ENCODE results near the gene TRIML1. TPM values are rescaled to one million over a fixed set of nuclear protein-coding genes. Genes with fewer than 3 reads are reported as not detected.

The TRIML1 gene
- total and polyA plus RNA-seq, 2 of the 8 experiments (the other 6 are each of a cell fraction or from before 2014, with no cell fraction given) = not detected

GRCh38 chr4:188127214-188127874 is 11.9 kb upstream of the TRIML1 start:
- Histone ChIP-seq H3K27ac (ENCODE audit: low read depth, low read length) (no peak overlapping the region), H3K18ac (ENCODE audit: extremely low read depth, low read length) (no peak overlapping the region), H3K79me2 (ENCODE audit: control insufficient read depth in 1 of 2, insufficient read depth in 2 of 2, low read length in 2 of 2) (no peaks in the 10 kb centered on the region), H2AK5ac (ENCODE audit: low read depth, low read length) (0 out of 2 replicates have a peak overlapping the region, but pooled peaks have one; percentile 24), H3K23ac (ENCODE audit: insufficient read length) (no peak overlapping the region), H3K79me1 (ENCODE audit: low read depth, low read length) (no peaks in the 10 kb centered on the region), H4K91ac (replicated peaks; ENCODE audit: insufficient read length, low read length) (no peak overlapping the region), H2BK20ac (ENCODE audit: low read length) (0 out of 2 replicates have a peak overlapping the region, but pooled peaks have one; percentile 9), H2BK120ac (replicated peaks; ENCODE audit: low read depth, low read length) (no peak overlapping the region), H3K36me3 (ENCODE audit: control insufficient read depth in 2 of 4, insufficient read depth in 4 of 4, low read length in 3 of 4) (no peaks in the 10 kb centered on the region), H3K4me1 (replicated peaks in 1 of 4; ENCODE audit: control insufficient read depth in 3 of 4, insufficient read depth in 4 of 4, low read length in 3 of 4) (peaks cover 0 to 3% (median 2%) of the 10 kb centered on the region in 4 experiments; a peak in 5 of 7 replicates), H3K4me2 (ENCODE audit: insufficient read depth in 1 of 2, low read depth in 2 of 2, low read length in 2 of 2) (no peak overlapping the region), H3K14ac (ENCODE audit: insufficient read length) (no peak overlapping the region), H3K4me3 (ENCODE audit: extremely low read depth in 1 of 4, insufficient read depth in 2 of 4, low read depth in 3 of 4, low read length in 4 of 4) (no peak overlapping the region), H3K4ac (replicated peaks; ENCODE audit: insufficient read length, low read depth, low read length) (no peak overlapping the region), H3K23me2 (ENCODE audit: low read depth, low read length) (no peaks in the 10 kb centered on the region), H3K9ac (replicated peaks in 1 of 4; ENCODE audit: extremely low read depth in 1 of 4, low read depth in 3 of 4, low read length in 3 of 4) (no peak overlapping the region), H2BK15ac (ENCODE audit: low read length) (peak overlapping the region; percentile 75; the same call in 1 of the 2 replicates), H4K20me1 (replicated peaks in 1 of 2; ENCODE audit: control insufficient read depth in 1 of 2, insufficient read depth in 2 of 2, low read length in 2 of 2) (no peaks in the 10 kb centered on the region), H3K9me3 (ENCODE audit: insufficient read depth in 2 of 2, low read depth in 1 of 2, low read length in 1 of 2) (no peaks in the 10 kb centered on the region), H2AFZ (ENCODE audit: low read length) (no peak overlapping the region), H2BK12ac (ENCODE audit: low read depth, low read length) (peak overlapping the region; percentile 50; the same call in 1 of the 2 replicates), H3K56ac (replicated peaks; ENCODE audit: insufficient read length, low read depth, low read length) (no peak overlapping the region), H3K27me3 (replicated peaks in 1 of 4; ENCODE audit: control insufficient read depth in 3 of 4, extremely low read depth in 1 of 4, insufficient read depth in 3 of 4, low read length in 3 of 4) (no peaks in the 10 kb centered on the region), H2BK5ac (ENCODE audit: low read depth, low read length) (no peak overlapping the region), H4K5ac (ENCODE audit: insufficient read length, low read depth, low read length) (no peak overlapping the region), H4K8ac (ENCODE audit: extremely low read depth, insufficient read depth, low read length) (no peak overlapping the region)
- DNase-seq (ENCODE audit: low read depth in 1 of 2, low spot score in 2 of 2) (no peak), FAIRE-seq (no peak)
- ChIA-PET POLR2A (ENCODE audit: partially characterized antibody) (no interaction called here), CTCF (ENCODE audit: partially characterized antibody) (interaction anchor here (0.7 to 1.1 kb wide), 2 partner anchors 18 to 493 kb away, joined by 3 read pairs; partner anchors contain the start of gene TRIML2)
- 87% methylated on average over 5 of the region's 5 CpGs; no CpG with 5 or more reads in 1 of the 2 experiments for WGBS, 2 experiments (ENCODE audit: extremely low coverage in 1 of 2, insufficient coverage in 1 of 2, insufficient read length in 1 of 2, insufficient replicate concordance in 2 of 2, low coverage in 1 of 2, low lambda C conversion rate in 2 of 2, missing lambda C conversion rate in 1 of 2)
- no peak for TF ChIP-seq TBP (IDR thresholded peaks at IDR 0.05; ENCODE audit: low read depth, low read length)
- no peak for TF ChIP-seq BACH1 (IDR thresholded peaks at IDR 0.05; ENCODE audit: low read length)
- TF ChIP-seq RNF2 (IDR thresholded peaks at IDR 0.05; ENCODE audit: borderline replicate concordance, low read depth, low read length, missing control alignments, poor library complexity, severe bottlenecking) = no peak
- no peak for TF ChIP-seq CHD1 (IDR thresholded peaks at IDR 0.05; ENCODE audit: low read depth, low read length)
- TF ChIP-seq HDAC6 (IDR thresholded peaks at IDR 0.05; ENCODE audit: low read depth, low read length) = no peak
- TF ChIP-seq EZH2 (IDR thresholded peaks at IDR 0.05; ENCODE audit: low read depth, low read length, severe bottlenecking) = no peak
- TF ChIP-seq RFX5 (IDR thresholded peaks at IDR 0.05; ENCODE audit: borderline replicate concordance, low read depth, low read length) = no peak
- TF ChIP-seq SP4 (IDR thresholded peaks at IDR 0.05; ENCODE audit: low read length) = no peak
- no peak for TF ChIP-seq FOSL1 (IDR thresholded peaks at IDR 0.05; ENCODE audit: insufficient read depth, low read depth, low read length)
- no peak for TF ChIP-seq CTCF (IDR thresholded peaks at IDR 0.05; ENCODE audit: control extremely low read depth in 1 of 3, insufficient read depth in 1 of 3, low read depth in 1 of 3, low read length in 3 of 3)

Measured in H1 (cell line).